MCF 10A (cell line): ENCODE measurements around the gene NIPA2. TPM values are rescaled to one million over a fixed set of nuclear protein-coding genes. Genes with fewer than 3 reads are reported as not detected.
A peak's percentile ranks its signal among the peaks of the same experiment; 100 is the strongest.

Experiments
- BruUV-seq: library from RNA; stranded (reverse); fragments of 400-500 nt; replicated peaks from 2 replicates; lab custom pipeline; 2021; lab: Mats Ljungman, UMichigan
- CTCF ChIA-PET: fragments of 300-600 bp; sonication (Branson Sonifier 250); formaldehyde crosslinking; extraction: SDS; loops from one replicate; lab custom pipeline; 2021; ENCODE audit warnings: antibody characterized with exemption, inconsistent platforms; lab: Yijun Ruan, JAX
- POLR2A ChIA-PET: fragments of 300-600, 350-650 bp; sonication (Branson Sonifier 250); formaldehyde crosslinking; extraction: SDS; loops from one replicate; lab custom pipeline; 2020; ENCODE audit warnings: antibody characterized with exemption, inconsistent platforms; lab: Yijun Ruan, JAX
- DNase-seq: peaks from one replicate; pipeline ENCODE4 v3.0.0-alpha.2; 2018; ENCODE audit not compliant: unreplicated experiment
- H3K27ac Mint-ChIP-seq: one replicate; pipeline ENCODE4 v1.8.0; 2022; ENCODE audit warnings: mild to moderate bottlenecking, low read depth, mixed read lengths; ENCODE audit not compliant: unreplicated experiment
- H3K27me3 Mint-ChIP-seq: one replicate; pipeline ENCODE4 v1.8.0; 2022; ENCODE audit warnings: mixed read lengths; ENCODE audit not compliant: insufficient read depth, unreplicated experiment
- H3K36me3 Mint-ChIP-seq: one replicate; pipeline ENCODE4 v1.8.0; 2022; ENCODE audit warnings: mild to moderate bottlenecking, moderate library complexity, mixed read lengths; ENCODE audit not compliant: insufficient read depth, unreplicated experiment
- H3K4me1 Mint-ChIP-seq: one replicate; pipeline ENCODE4 v1.8.0; 2022; ENCODE audit warnings: mixed read lengths; ENCODE audit not compliant: insufficient read depth, unreplicated experiment
- H3K4me3 Mint-ChIP-seq: one replicate; pipeline ENCODE4 v1.8.0; 2022; ENCODE audit warnings: mild to moderate bottlenecking, moderate library complexity, mixed read lengths; ENCODE audit not compliant: unreplicated experiment
- H3K9me3 Mint-ChIP-seq: one replicate; pipeline ENCODE4 v1.8.0; 2022; ENCODE audit warnings: mixed read lengths; ENCODE audit not compliant: unreplicated experiment
- CTCF ChIP-seq: fragments of 200-600 bp; IDR thresholded peaks from one replicate; pipeline ENCODE4 v1.8.0; 2022; ENCODE audit warnings: antibody characterized with exemption, mild to moderate bottlenecking; ENCODE audit not compliant: unreplicated experiment
- intact Hi-C: fragments of 100-400 bp; cut with micrococcal nuclease; formaldehyde crosslinking; loops from 2 replicates; pipeline ENCODE4 v1.14.1; 2022
- total RNA-seq: library from RNA; stranded (reverse); gene quantifications from 2 replicates; pipeline ENCODE4 v1.2.3, GENCODE V29; 2022

Gene NIPA2
- total RNA-seq, 1 experiment from 2014 or later = 51.9 TPM

GRCh38 chr15:22845289-22845900 lies 6.9 kb downstream of the NIPA2 start:
- no peak for TF ChIP-seq CTCF
- no peaks in the 10 kb centered on the region for H3K27me3 Mint-ChIP-seq
- H3K9me3 Mint-ChIP-seq = no peaks in the 10 kb centered on the region

GRCh38 chr15:22846073-22846472 lies 7.6 kb downstream of the NIPA2 start:
- DNase-seq = no peak
- POLR2A ChIA-PET = interaction anchor here (0.9 kb wide), 1 partner anchor 12 kb away, joined by 4 read pairs; no protein-coding TSS in a partner anchor
- no peak for TF ChIP-seq CTCF
- CTCF ChIA-PET = no interaction called here
- Mint-ChIP-seq H3K4me3 (no peak overlapping the region), H3K4me1 (peaks cover 17% of the 10 kb centered on the region), H3K27ac (peak overlapping the region; percentile 74), H3K9me3 (no peaks in the 10 kb centered on the region), H3K27me3 (no peaks in the 10 kb centered on the region), H3K36me3 (peaks cover 55% of the 10 kb centered on the region)
- no TSS peak for BruUV-seq
- intact Hi-C loops = no loop called here

More at GRCh38 chr15:22845289-22845900, 6.9 kb downstream of the NIPA2 start:
- intact Hi-C loops = no loop called here
- no peak for DNase-seq
- ChIA-PET POLR2A (interaction anchor here (0.9 kb wide), 2 partner anchors 11 to 12 kb away, joined by 3 to 4 read pairs; no protein-coding TSS in a partner anchor), CTCF (interaction anchor here (0.6 kb wide), 1 partner anchor 191 kb away, joined by 3 read pairs; no protein-coding TSS in a partner anchor)
- peaks cover 23% of the 10 kb centered on the region for H3K4me1 Mint-ChIP-seq
- H3K27ac Mint-ChIP-seq = peak overlapping the region; percentile 74
- BruUV-seq = no TSS peak
- peaks cover 55% of the 10 kb centered on the region for H3K36me3 Mint-ChIP-seq
- H3K4me3 Mint-ChIP-seq = no peak overlapping the region

- Mint-ChIP-seq H3K27me3 (no peaks in the 10 kb centered on the region), H3K36me3 (peaks cover 74% of the 10 kb centered on the region), H3K4me3 (no peak overlapping the region), H3K9me3 (no peaks in the 10 kb centered on the region), H3K4me1 (peaks cover 6% of the 10 kb centered on the region), H3K27ac (no peak overlapping the region)
- no peak for TF ChIP-seq CTCF
- DNase-seq = no peak
- intact Hi-C loops = no loop called here
- BruUV-seq = no TSS peak
- POLR2A ChIA-PET = interaction anchor here (1.8 kb wide), 1 partner anchor 9 kb away, joined by 6 read pairs; no protein-coding TSS in a partner anchor
- CTCF ChIA-PET = no interaction called here
These were observed 11.6 kb downstream of the NIPA2 start for GRCh38 chr15:22850055-22850454.

- Mint-ChIP-seq H3K27ac (no peak overlapping the region), H3K27me3 (no peaks in the 10 kb centered on the region), H3K36me3 (peaks cover 75% of the 10 kb centered on the region), H3K4me3 (no peak overlapping the region), H3K9me3 (no peaks in the 10 kb centered on the region), H3K4me1 (no peaks in the 10 kb centered on the region)
- BruUV-seq = no TSS peak
- no peak for DNase-seq
- POLR2A ChIA-PET = interaction anchor here (0.9 to 1.4 kb wide), 2 partner anchors 12 to 35 kb away, joined by 3 to 7 read pairs; no protein-coding TSS in a partner anchor
- intact Hi-C loops = no loop called here
- CTCF ChIA-PET = interaction anchor here (0.6 kb wide), 1 partner anchor 201 kb away, joined by 3 read pairs; no protein-coding TSS in a partner anchor
- no peak for TF ChIP-seq CTCF
These were observed 13.0 kb downstream of the NIPA2 start for GRCh38 chr15:22851513-22851912.
